T-helper 1 cell treated with Interleukin-12 subunit alpha and Interleukin-12 subunit beta and Interleukin-4 antibody, amounts not matched to agents 30 μg/mL and 1 μg/mL, for 36 hours (primary cell): Measurements from ENCODE around the gene CAPN5.

Experiments used
- H3K27ac Mint-ChIP-seq: one replicate; pipeline ENCODE4 v1.8.0; 2021; ENCODE audit warnings: mild to moderate bottlenecking, mixed read lengths
- H3K27me3 Mint-ChIP-seq: one replicate; pipeline ENCODE4 v1.8.0; 2021; ENCODE audit warnings: low read depth, mixed read lengths
- H3K36me3 Mint-ChIP-seq: one replicate; pipeline ENCODE4 v1.8.0; 2021; ENCODE audit warnings: low read depth, mixed read lengths
- H3K4me1 Mint-ChIP-seq: one replicate; pipeline ENCODE4 v1.8.0; 2021; ENCODE audit warnings: low read depth, mixed read lengths
- H3K4me3 Mint-ChIP-seq: one replicate; pipeline ENCODE4 v1.8.0; 2021; ENCODE audit warnings: mild to moderate bottlenecking, moderate library complexity, mixed read lengths
- H3K9me3 Mint-ChIP-seq: one replicate; pipeline ENCODE4 v1.8.0; 2021; ENCODE audit warnings: mixed read lengths

Gene CAPN5

GRCh38 chr11:77126156-77126775 lies 59.5 kb downstream of the CAPN5 start:
- Mint-ChIP-seq H3K36me3 (no peaks in the 10 kb centered on the region), H3K27me3 (peaks cover 15% of the 10 kb centered on the region), H3K4me1 (peaks cover 2% of the 10 kb centered on the region), H3K9me3 (no peaks in the 10 kb centered on the region), H3K27ac (no peak overlapping the region), H3K4me3 (no peak overlapping the region)

GRCh38 chr11:77126861-77127234 lies 60.1 kb downstream of the CAPN5 start:
- Mint-ChIP-seq H3K4me3 (peak overlapping the region; percentile 70), H3K36me3 (no peaks in the 10 kb centered on the region), H3K27me3 (peaks cover 15% of the 10 kb centered on the region), H3K27ac (no peak overlapping the region), H3K9me3 (no peaks in the 10 kb centered on the region), H3K4me1 (peaks cover 2% of the 10 kb centered on the region)

- Mint-ChIP-seq H3K4me3 (peak overlapping the region; percentile 70), H3K27me3 (peaks cover 15% of the 10 kb centered on the region), H3K27ac (no peak overlapping the region), H3K4me1 (peaks cover 2% of the 10 kb centered on the region), H3K9me3 (no peaks in the 10 kb centered on the region), H3K36me3 (no peaks in the 10 kb centered on the region)
These were observed 60.6 kb downstream of the CAPN5 start for GRCh38 chr11:77127235-77127911.

GRCh38 chr11:77127920-77128691 lies 61.3 kb downstream of the CAPN5 start, which contains the start of gene MYO7A:
Gene MYO7A (plus strand): TSS chr11:77128246. CDS start chr11:77130635, 2,389 bp downstream.
- Mint-ChIP-seq H3K4me3 (peak within 1 kb of the TSS; percentile 70), H3K27me3 (peaks cover 15% of the 10 kb centered on the region), H3K27ac (no peak within 1 kb of the TSS), H3K36me3 (no peaks in the 10 kb centered on the region), H3K9me3 (no peaks in the 10 kb centered on the region), H3K4me1 (peaks cover 2% of the 10 kb centered on the region)

GRCh38 chr11:77129069-77129841 lies 62.5 kb downstream of the CAPN5 start:
- Mint-ChIP-seq H3K4me3 (no peak overlapping the region), H3K27me3 (peaks cover 19% of the 10 kb centered on the region), H3K9me3 (no peaks in the 10 kb centered on the region), H3K27ac (no peak overlapping the region), H3K4me1 (peaks cover 2% of the 10 kb centered on the region), H3K36me3 (no peaks in the 10 kb centered on the region)

- Mint-ChIP-seq H3K27ac (no peak overlapping the region), H3K4me3 (no peak overlapping the region)
These were observed 63.3 kb downstream of the CAPN5 start for GRCh38 chr11:77129842-77130756.

GRCh38 chr11:77130763-77131513 lies 64.2 kb downstream of the CAPN5 start:
- Mint-ChIP-seq H3K27me3 (peaks cover 22% of the 10 kb centered on the region), H3K4me3 (no peak overlapping the region), H3K9me3 (no peaks in the 10 kb centered on the region), H3K4me1 (peaks cover 2% of the 10 kb centered on the region), H3K36me3 (no peaks in the 10 kb centered on the region), H3K27ac (no peak overlapping the region)

More at GRCh38 chr11:77129842-77130756, 63.3 kb downstream of the CAPN5 start:
- Mint-ChIP-seq H3K9me3 (no peaks in the 10 kb centered on the region), H3K4me1 (peaks cover 2% of the 10 kb centered on the region), H3K27me3 (peaks cover 19% of the 10 kb centered on the region), H3K36me3 (no peaks in the 10 kb centered on the region)

- Mint-ChIP-seq H3K27me3 (peaks cover 27% of the 10 kb centered on the region), H3K27ac (no peak overlapping the region), H3K9me3 (no peaks in the 10 kb centered on the region), H3K36me3 (no peaks in the 10 kb centered on the region), H3K4me1 (peaks cover 4% of the 10 kb centered on the region), H3K4me3 (no peak overlapping the region)
These were observed 64.8 kb downstream of the CAPN5 start for GRCh38 chr11:77131560-77131959.

GRCh38 chr11:77135069-77135468 lies 68.3 kb downstream of the CAPN5 start:
- H3K4me3 Mint-ChIP-seq, result no peak overlapping the region
- H3K27ac Mint-ChIP-seq, result no peak overlapping the region
- peaks cover 42% of the 10 kb centered on the region for H3K27me3 Mint-ChIP-seq
- peaks cover 2% of the 10 kb centered on the region for H3K4me1 Mint-ChIP-seq
- H3K36me3 Mint-ChIP-seq, result no peaks in the 10 kb centered on the region
- H3K9me3 Mint-ChIP-seq, result no peaks in the 10 kb centered on the region

- Mint-ChIP-seq H3K27ac (no peak overlapping the region), H3K36me3 (no peaks in the 10 kb centered on the region), H3K4me3 (no peak overlapping the region), H3K4me1 (peaks cover 2% of the 10 kb centered on the region), H3K27me3 (peaks cover 42% of the 10 kb centered on the region), H3K9me3 (no peaks in the 10 kb centered on the region)
These were observed 69.3 kb downstream of the CAPN5 start for GRCh38 chr11:77136074-77136473.

- peaks cover 44% of the 10 kb centered on the region for H3K27me3 Mint-ChIP-seq
These were observed 70.1 kb downstream of the CAPN5 start for GRCh38 chr11:77136784-77137420.

GRCh38 chr11:77137421-77137820 lies 70.7 kb downstream of the CAPN5 start:
- no peaks in the 10 kb centered on the region for H3K36me3 Mint-ChIP-seq
- peaks cover 8% of the 10 kb centered on the region for H3K4me1 Mint-ChIP-seq
- H3K4me3 Mint-ChIP-seq, result no peak overlapping the region
- H3K27ac Mint-ChIP-seq, result no peak overlapping the region
- peaks cover 46% of the 10 kb centered on the region for H3K27me3 Mint-ChIP-seq
- no peaks in the 10 kb centered on the region for H3K9me3 Mint-ChIP-seq

More at GRCh38 chr11:77136784-77137420, 70.1 kb downstream of the CAPN5 start:
- Mint-ChIP-seq H3K36me3 (no peaks in the 10 kb centered on the region), H3K4me3 (no peak overlapping the region), H3K4me1 (peaks cover 4% of the 10 kb centered on the region), H3K27ac (no peak overlapping the region), H3K9me3 (no peaks in the 10 kb centered on the region)
